ENCODE data around the gene CHRDL1.
A peak's percentile ranks its signal among the peaks of the same experiment; 100 is the strongest.

The CHRDL1 gene

DNA sequence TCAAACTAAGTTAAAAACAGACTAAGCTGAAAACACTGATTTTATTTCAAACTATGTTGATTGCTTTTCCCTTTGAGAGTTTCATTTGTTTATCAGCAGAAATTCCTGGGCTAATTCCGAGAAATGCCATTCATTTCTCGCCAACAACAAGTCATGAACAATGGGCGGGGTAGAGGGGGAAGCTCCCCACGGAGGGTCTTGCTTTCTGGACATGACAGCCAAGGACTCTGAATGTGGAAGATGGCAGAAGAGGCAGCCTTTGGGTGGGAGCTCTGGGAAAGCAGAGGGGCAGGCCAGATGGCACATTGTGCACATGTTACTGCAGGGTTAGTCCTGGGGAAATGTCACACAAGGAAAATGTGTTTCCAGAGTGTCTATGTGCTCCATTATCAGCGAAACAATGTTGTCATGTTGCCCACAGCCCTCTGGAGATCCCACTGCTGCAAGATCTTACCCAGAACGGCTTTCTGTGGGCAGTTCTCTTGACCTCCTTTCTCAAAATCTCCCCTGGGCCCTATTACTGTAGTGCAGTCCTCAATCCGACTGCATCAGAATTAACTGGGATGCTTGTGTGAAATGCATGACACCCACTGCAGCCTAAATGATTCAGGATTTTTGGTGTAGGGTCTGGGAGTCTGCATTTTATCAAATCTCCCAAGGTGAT, 45.0 kb downstream of the CHRDL1 start:
- no peaks in the 10 kb centered on the region for H3K27me3 Mint-ChIP-seq (ENCODE audit: low read depth)
- peak overlapping the region; percentile 19 to 84 (median 54) for H3K27ac Mint-ChIP-seq
- H3K9me3 Mint-ChIP-seq, result no peaks in the 10 kb centered on the region
- TF ChIP-seq, protein P1, sequence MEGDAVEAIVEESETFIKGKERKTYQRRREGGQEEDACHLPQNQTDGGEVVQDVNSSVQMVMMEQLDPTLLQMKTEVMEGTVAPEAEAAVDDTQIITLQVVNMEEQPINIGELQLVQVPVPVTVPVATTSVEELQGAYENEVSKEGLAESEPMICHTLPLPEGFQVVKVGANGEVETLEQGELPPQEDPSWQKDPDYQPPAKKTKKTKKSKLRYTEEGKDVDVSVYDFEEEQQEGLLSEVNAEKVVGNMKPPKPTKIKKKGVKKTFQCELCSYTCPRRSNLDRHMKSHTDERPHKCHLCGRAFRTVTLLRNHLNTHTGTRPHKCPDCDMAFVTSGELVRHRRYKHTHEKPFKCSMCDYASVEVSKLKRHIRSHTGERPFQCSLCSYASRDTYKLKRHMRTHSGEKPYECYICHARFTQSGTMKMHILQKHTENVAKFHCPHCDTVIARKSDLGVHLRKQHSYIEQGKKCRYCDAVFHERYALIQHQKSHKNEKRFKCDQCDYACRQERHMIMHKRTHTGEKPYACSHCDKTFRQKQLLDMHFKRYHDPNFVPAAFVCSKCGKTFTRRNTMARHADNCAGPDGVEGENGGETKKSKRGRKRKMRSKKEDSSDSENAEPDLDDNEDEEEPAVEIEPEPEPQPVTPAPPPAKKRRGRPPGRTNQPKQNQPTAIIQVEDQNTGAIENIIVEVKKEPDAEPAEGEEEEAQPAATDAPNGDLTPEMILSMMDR (IDR thresholded peaks at IDR 0.05; ENCODE audit: unreplicated experiment in 3 of 3), result no peak
- H3K4me3 Mint-ChIP-seq, result no peak overlapping the region
- peaks cover 36% of the 10 kb centered on the region for H3K4me1 Mint-ChIP-seq
- H3K36me3 Mint-ChIP-seq (ENCODE audit: low read depth), result no peaks in the 10 kb centered on the region

DNA sequence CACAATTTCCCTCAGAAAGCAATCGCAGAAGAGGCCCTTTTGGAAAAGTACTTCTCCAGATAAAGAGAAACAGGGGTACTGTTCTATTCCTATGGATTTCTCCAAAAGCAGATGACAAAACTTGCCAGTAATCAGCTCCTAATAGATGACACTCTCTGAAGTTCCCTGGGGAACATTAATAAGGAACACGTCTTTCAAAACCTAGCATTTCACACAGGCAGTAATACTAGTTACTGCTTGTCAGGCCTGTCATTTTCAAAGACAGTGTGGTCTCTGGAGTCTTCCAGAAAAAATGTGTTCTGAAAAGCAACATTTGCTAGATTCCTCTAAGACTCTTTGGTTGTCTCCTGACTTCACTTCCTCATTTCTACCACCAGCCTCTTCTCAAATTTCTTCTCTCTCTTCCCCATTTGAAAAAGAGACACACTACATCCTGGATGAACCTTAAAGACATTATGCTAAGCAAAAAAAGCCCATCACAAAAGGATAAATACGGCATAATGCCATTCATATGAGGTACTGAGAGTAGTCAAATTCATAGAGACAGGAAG, 47.3 kb downstream of the CHRDL1 start:
- Mint-ChIP-seq H3K4me3 (no peak overlapping the region), H3K27ac (peak overlapping the region; percentile 2 to 84 (median 53)), H3K27me3 (ENCODE audit: low read depth) (no peaks in the 10 kb centered on the region), H3K36me3 (ENCODE audit: low read depth) (no peaks in the 10 kb centered on the region), H3K9me3 (no peaks in the 10 kb centered on the region), H3K4me1 (peaks cover 57% of the 10 kb centered on the region)
- TF ChIP-seq, protein P1 (IDR thresholded peaks at IDR 0.05; ENCODE audit: unreplicated experiment in 3 of 3), result no peak

DNA sequence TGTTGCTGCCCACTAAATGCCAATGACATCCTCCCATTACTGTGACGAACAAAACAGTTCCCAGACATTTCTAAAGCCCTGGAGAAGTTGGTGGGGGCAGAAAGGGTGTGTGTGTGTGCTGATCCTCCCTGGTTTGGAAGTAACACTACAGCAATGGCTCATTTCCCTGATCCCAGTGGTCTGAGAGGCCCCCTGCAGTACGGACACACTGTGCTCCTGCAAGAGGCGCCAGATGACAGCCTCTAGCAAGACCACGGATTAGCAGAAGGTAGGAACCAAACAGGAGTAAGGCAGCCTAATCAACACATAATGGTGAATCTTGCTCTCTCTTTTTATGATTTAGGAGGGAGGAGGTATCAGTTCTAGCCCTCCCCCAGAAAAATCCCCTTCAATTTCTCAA, 49.6 kb downstream of the CHRDL1 start:
- no peak overlapping the region for H3K4me3 Mint-ChIP-seq
- H3K27ac Mint-ChIP-seq, result no peak overlapping the region
- TF ChIP-seq, protein P1 (IDR thresholded peaks at IDR 0.05; ENCODE audit: unreplicated experiment in 3 of 3), result no peak
- H3K27me3 Mint-ChIP-seq (ENCODE audit: low read depth), result no peaks in the 10 kb centered on the region
- peaks cover 58% of the 10 kb centered on the region for H3K4me1 Mint-ChIP-seq
- H3K9me3 Mint-ChIP-seq, result no peaks in the 10 kb centered on the region
- no peaks in the 10 kb centered on the region for H3K36me3 Mint-ChIP-seq (ENCODE audit: low read depth)

DNA sequence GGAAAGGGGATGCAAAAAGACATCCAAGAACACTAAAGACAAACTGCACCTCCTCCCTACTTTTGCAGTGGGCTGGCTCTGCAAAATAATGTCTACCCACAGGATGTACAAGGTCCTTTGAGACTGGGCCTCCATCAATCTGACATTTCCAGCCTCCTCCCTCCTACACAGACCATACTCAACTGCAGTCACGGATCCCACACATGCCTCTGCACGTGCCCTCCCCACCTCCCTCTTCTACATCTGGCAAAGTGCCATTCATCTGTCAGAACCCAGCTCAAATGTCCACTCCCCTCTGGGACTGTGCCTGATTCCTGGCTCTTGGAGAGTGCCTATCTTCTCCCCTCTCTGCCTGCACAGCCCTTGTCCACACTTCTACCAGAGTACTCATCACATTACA, 50.3 kb downstream of the CHRDL1 start:
- H3K4me3 Mint-ChIP-seq, result peak overlapping the region in 1 of 3 experiments; percentile 1

DNA sequence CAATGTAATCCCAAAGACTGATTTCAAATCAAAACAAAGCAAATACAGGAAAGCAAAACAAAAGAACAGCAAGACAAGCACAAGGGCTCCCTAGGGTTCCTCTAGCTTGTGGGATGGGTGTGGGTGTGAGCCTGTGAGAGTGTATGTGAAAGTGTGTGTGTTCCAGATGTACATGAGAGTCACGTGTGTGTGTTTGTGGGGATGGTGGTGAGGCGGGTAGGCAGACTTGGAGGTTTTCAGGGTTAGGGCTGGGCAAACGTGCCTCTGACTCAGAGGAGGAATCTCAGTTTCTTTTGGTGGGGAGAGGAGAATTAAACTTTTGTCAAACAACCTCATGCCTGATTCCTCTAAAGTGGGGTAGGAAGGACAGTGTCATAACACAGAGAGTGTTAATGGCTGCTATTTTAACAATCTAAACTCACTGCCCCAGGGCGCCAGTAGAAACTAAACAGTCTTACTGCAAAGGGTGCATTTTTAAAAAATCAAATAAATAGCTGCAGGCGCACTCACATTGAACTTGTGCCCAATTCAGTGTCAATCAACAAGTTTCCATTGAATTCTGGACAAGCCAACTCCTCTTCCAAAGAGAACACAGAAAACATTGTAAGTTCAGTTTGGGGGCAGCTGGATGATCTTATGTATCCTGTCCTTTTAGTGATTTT, 51.8 kb downstream of the CHRDL1 start:
- Mint-ChIP-seq H3K4me3 (no peak overlapping the region), H3K27ac (peak overlapping the region; percentile 26 to 61 (median 52)), H3K4me1 (peaks cover 43% of the 10 kb centered on the region), H3K9me3 (no peaks in the 10 kb centered on the region), H3K27me3 (ENCODE audit: low read depth) (no peaks in the 10 kb centered on the region), H3K36me3 (ENCODE audit: low read depth) (no peaks in the 10 kb centered on the region)
- TF ChIP-seq, protein P1 (IDR thresholded peaks at IDR 0.05; ENCODE audit: unreplicated experiment in 3 of 3), result no peak

More for the DNA sequence above, 50.3 kb downstream of the CHRDL1 start:
- Mint-ChIP-seq H3K9me3 (no peaks in the 10 kb centered on the region), H3K36me3 (ENCODE audit: low read depth) (no peaks in the 10 kb centered on the region), H3K4me1 (peaks cover 54% of the 10 kb centered on the region), H3K27ac (peak overlapping the region; percentile 61 to 80 (median 78)), H3K27me3 (ENCODE audit: low read depth) (no peaks in the 10 kb centered on the region)
- TF ChIP-seq, protein P1 (IDR thresholded peaks at IDR 0.05; ENCODE audit: unreplicated experiment in 3 of 3), result no peak
